Activated CD4-positive, alpha-beta T cell treated with anti-CD3 and anti-CD28 coated beads, Interleukin-2, amount 10 ng/mL, durations not matched to agents 7 days and 5 days (primary cell): ENCODE results near the gene HCFC1R1. TPM values are rescaled to one million over a fixed set of nuclear protein-coding genes. Genes with fewer than 3 reads are reported as not detected.

Source experiments
- CTCF ChIA-PET: fragments of 350-600 bp; sonication (Branson Sonifier 250); formaldehyde crosslinking; loops from one replicate; lab custom pipeline; 2021; ENCODE audit warnings: antibody characterized with exemption; lab: Charles Lee
- POLR2A ChIA-PET: fragments of 350-600 bp; sonication (Branson Sonifier 250); formaldehyde crosslinking; loops from one replicate; lab custom pipeline; 2021; ENCODE audit warnings: antibody characterized with exemption; lab: Charles Lee
- DNase-seq: peaks from one replicate; pipeline ENCODE4 v3.0.0-alpha.2; 2020
- H3K27ac Mint-ChIP-seq: one replicate; pipeline ENCODE4 v1.8.0; 2021; ENCODE audit warnings: mild to moderate bottlenecking, moderate library complexity, mixed read lengths
- H3K27me3 Mint-ChIP-seq: one replicate; pipeline ENCODE4 v1.8.0; 2021; ENCODE audit warnings: mixed read lengths
- H3K36me3 Mint-ChIP-seq: one replicate; pipeline ENCODE4 v1.8.0; 2021; ENCODE audit warnings: low read depth, mixed read lengths
- H3K4me1 Mint-ChIP-seq: one replicate; pipeline ENCODE4 v1.8.0; 2021; ENCODE audit warnings: mixed read lengths
- H3K4me3 Mint-ChIP-seq: one replicate; pipeline ENCODE4 v1.8.0; 2021; ENCODE audit warnings: mild to moderate bottlenecking, moderate library complexity, mixed read lengths
- H3K9me3 Mint-ChIP-seq: one replicate; pipeline ENCODE4 v1.8.0; 2021; ENCODE audit warnings: mixed read lengths
- total RNA-seq, 2 experiments: library from RNA; stranded (reverse); gene quantifications; one replicate each; pipeline ENCODE4 v1.2.3, GENCODE V29; 2021

HCFC1R1 gene
- total RNA-seq, 2 experiments from 2014 or later, result 38.3 to 44.1 TPM

DNA sequence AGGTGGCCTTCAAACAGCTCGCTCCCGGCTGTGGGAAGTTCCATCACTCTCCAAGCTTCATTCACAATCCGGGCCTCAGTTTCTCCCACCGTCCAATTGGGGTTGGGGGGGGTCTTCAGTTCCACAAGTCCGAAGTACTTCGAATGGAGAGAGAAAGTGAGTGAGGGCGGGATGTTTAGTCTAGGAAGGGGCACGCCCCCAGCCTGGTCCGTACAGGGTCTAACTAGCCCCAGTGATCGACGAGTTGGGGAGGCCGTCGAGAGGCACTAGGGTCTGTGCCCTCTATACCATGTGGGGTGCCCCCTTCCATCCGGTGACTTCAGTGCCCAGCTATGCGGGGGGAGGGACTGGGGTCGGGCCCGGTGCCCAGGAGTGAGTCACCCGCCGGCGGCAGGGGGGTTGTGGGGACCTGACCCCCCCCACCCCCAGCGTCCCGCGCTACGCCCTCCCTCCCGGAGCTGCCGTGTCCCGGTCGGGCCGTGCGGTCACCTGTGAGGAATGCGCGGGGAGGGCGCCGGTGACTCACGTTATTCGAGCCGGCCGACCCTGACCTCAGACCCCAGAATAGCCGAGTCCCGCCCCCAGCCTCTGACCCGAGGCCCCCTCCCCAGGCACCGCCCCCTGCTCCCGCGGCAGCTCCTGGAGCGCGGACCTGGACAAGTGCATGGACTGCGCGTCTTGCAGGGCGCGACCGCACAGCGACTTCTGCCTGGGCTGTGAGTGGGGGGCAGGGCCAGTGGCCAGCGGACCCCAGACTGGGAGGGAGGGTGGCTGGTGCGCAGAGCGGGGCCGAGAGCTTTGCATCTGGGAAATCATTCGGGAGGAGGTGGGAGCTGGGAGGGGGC, 2.9 kb downstream of the HCFC1R1 start:
- peak overlapping the region; percentile 76 for H3K27ac Mint-ChIP-seq
- peaks cover 6% of the 10 kb centered on the region for H3K36me3 Mint-ChIP-seq
- peak overlapping the region; percentile 84 for H3K4me3 Mint-ChIP-seq
- ChIA-PET POLR2A (interaction anchor here (0.6 to 1.0 kb wide), 2 partner anchors 7 to 26 kb away, joined by 3 read pairs; no protein-coding TSS in a partner anchor), CTCF (interaction anchor here (0.6 to 8.0 kb wide), 13 partner anchors 10 to 178 kb away, joined by 3 to 90 read pairs (median 4); partner anchors contain the start of gene PAQR4)
- H3K27me3 Mint-ChIP-seq, result peaks cover 14% of the 10 kb centered on the region
- peaks cover 51% of the 10 kb centered on the region for H3K4me1 Mint-ChIP-seq
- DNase-seq, result peak; percentile 41
- H3K9me3 Mint-ChIP-seq, result no peaks in the 10 kb centered on the region

- Mint-ChIP-seq H3K9me3 (no peaks in the 10 kb centered on the region), H3K27me3 (peaks cover 14% of the 10 kb centered on the region), H3K4me1 (peaks cover 49% of the 10 kb centered on the region), H3K27ac (peak within 1 kb of the TSS; percentile 76), H3K4me3 (peak within 1 kb of the TSS; percentile 84), H3K36me3 (peaks cover 3% of the 10 kb centered on the region)
- DNase-seq, result peak; percentile 66
- CTCF ChIA-PET, result interaction anchor here (0.6 to 8.0 kb wide), 9 partner anchors 10 to 154 kb away, joined by 3 to 90 read pairs (median 4); partner anchors contain the start of gene PAQR4
- POLR2A ChIA-PET, result interaction anchor here (1.0 kb wide), 1 partner anchor 8 kb away, joined by 3 read pairs; no protein-coding TSS in a partner anchor
These were observed 3.5 kb downstream of the HCFC1R1 start, which contains the start of gene TNFRSF12A for GRCh38 chr16:3020247-3020603. TNFRSF12A (plus strand) TSS chr16:3020368; CDS start chr16:3020398, 30 bp downstream.

DNA sequence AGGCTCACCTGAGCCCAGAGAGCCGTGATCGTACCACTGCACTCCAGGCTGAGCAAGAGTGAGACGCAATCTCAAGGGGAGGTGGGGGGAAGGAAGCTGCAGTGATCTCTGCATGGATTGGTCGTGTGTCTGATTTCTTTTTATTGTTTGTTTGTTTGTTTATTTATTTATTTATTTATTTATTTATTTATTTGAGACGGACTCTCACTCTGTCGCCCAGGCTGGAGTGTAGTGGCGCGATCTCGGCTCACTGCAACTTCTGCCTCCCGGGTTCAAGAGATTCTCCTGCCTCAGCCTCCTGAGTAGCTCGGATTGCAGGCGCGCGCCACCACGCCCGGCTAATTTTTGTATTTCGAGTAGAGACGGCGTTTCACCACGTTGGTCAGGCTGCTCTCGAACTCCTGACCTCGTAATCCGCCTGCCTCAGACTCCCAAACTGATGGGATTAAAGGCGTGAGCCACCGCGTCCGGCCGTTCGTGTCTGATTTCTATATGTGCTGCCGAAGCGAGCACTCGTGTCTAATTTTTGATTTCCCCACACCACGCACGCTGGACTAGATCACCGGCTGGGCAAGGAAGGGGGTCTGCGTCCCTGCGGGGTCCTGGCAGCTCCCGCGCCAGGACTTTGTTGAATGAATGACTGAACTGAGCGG, 4.0 kb downstream of the HCFC1R1 start:
- H3K4me3 Mint-ChIP-seq, result peak overlapping the region; percentile 84
- ChIA-PET POLR2A (interaction anchor here (1.0 kb wide), 1 partner anchor 8 kb away, joined by 3 read pairs; no protein-coding TSS in a partner anchor), CTCF (interaction anchor here (0.6 to 8.0 kb wide), 9 partner anchors 9 to 154 kb away, joined by 3 to 90 read pairs (median 4); partner anchors contain the start of gene PAQR4)
- peaks cover 14% of the 10 kb centered on the region for H3K27me3 Mint-ChIP-seq
- H3K4me1 Mint-ChIP-seq, result peaks cover 45% of the 10 kb centered on the region
- no peak for DNase-seq
- H3K27ac Mint-ChIP-seq, result no peak overlapping the region
- H3K9me3 Mint-ChIP-seq, result no peaks in the 10 kb centered on the region
- H3K36me3 Mint-ChIP-seq, result peaks cover 2% of the 10 kb centered on the region

GRCh38 chr16:3017794-3018506, 5.8 kb downstream of the HCFC1R1 start, which contains the start of gene CLDN6:
CLDN6 (minus strand) TSS chr16:3018183; CDS start chr16:3016021, 2,162 bp downstream.
- no peaks in the 10 kb centered on the region for H3K36me3 Mint-ChIP-seq
- DNase-seq, result no peak
- ChIA-PET POLR2A (no interaction called here), CTCF (interaction anchor here (1.0 to 8.0 kb wide), 2 partner anchors 14 to 150 kb away, joined by 3 to 90 read pairs; no protein-coding TSS in a partner anchor)
- H3K4me3 Mint-ChIP-seq, result no peak within 1 kb of the TSS
- H3K27me3 Mint-ChIP-seq, result peaks cover 21% of the 10 kb centered on the region
- no peaks in the 10 kb centered on the region for H3K9me3 Mint-ChIP-seq
- peak within 1 kb of the TSS; percentile 36 for H3K27ac Mint-ChIP-seq
- H3K4me1 Mint-ChIP-seq, result peaks cover 34% of the 10 kb centered on the region

- H3K27ac Mint-ChIP-seq, result no peak overlapping the region
- no peaks in the 10 kb centered on the region for H3K9me3 Mint-ChIP-seq
- H3K27me3 Mint-ChIP-seq, result peaks cover 27% of the 10 kb centered on the region
- H3K36me3 Mint-ChIP-seq, result no peaks in the 10 kb centered on the region
- H3K4me3 Mint-ChIP-seq, result no peak overlapping the region
- CTCF ChIA-PET, result interaction anchor here (8.0 kb wide), 1 partner anchor 15 kb away, joined by 90 read pairs; no protein-coding TSS in a partner anchor
- no peak for DNase-seq
- H3K4me1 Mint-ChIP-seq, result peaks cover 28% of the 10 kb centered on the region
- POLR2A ChIA-PET, result no interaction called here
These were observed 6.4 kb downstream of the HCFC1R1 start for GRCh38 chr16:3017344-3017743.

DNA sequence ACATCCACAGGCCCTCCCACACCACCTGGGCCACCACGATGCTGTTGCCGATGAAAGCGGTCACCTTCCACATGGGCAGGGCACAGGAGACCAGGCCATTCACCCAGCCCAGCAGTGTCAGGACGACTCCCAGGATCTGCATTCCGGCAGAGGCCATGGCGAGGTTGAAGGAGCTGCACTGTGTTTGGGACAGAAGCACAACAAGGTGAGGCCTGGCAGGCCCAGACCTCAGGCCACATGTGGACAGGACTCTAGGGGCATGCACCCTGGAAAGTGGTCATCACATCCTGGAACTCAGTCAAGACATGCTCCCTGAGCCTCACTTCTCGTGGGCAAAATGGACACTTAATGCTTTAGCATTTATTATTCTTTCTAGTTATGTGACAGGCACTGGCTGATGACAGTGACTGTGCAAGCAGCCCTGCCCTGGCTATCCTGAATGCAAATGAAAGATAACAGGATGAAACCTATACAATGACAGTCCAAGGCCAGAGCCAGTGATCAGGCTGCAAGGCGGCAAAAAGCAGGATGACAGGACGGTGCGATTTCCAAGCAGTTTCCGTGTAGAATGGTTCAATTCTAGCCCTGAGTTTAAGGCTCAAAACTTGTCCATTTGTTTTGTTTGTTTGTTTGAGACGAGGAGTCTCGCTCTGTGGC, 7.7 kb downstream of the HCFC1R1 start:
- DNase-seq, result no peak
- CTCF ChIA-PET, result no interaction called here
- no peak overlapping the region for H3K4me3 Mint-ChIP-seq
- peaks cover 32% of the 10 kb centered on the region for H3K27me3 Mint-ChIP-seq
- no peaks in the 10 kb centered on the region for H3K9me3 Mint-ChIP-seq
- peaks cover 15% of the 10 kb centered on the region for H3K4me1 Mint-ChIP-seq
- no peaks in the 10 kb centered on the region for H3K36me3 Mint-ChIP-seq
- POLR2A ChIA-PET, result no interaction called here
- H3K27ac Mint-ChIP-seq, result no peak overlapping the region

DNA sequence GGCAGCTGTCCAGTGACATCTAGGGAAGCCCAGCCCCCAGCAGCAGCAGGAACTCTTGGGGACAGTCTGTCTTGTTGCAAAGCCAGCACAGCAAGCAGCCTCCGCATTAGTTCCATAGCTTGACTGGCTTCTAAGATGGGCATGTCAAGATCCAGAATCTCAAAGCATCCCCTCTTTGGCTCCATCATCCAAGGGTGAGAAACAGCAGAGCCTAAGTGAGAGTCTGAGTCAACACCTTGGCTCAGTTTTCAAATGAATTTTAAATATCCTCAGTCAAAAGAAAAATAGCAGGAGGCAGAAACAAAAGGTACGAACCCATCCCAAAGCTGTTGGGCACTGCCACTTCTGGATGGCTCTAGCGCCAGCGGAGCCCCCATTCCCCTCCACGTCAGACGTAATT, 8.8 kb downstream of the HCFC1R1 start:
- POLR2A ChIA-PET, result no interaction called here
- Mint-ChIP-seq H3K9me3 (no peaks in the 10 kb centered on the region), H3K4me3 (no peak overlapping the region), H3K36me3 (no peaks in the 10 kb centered on the region), H3K27ac (no peak overlapping the region), H3K27me3 (peaks cover 32% of the 10 kb centered on the region), H3K4me1 (peaks cover 10% of the 10 kb centered on the region)
- DNase-seq, result no peak
- CTCF ChIA-PET, result no interaction called here

DNA sequence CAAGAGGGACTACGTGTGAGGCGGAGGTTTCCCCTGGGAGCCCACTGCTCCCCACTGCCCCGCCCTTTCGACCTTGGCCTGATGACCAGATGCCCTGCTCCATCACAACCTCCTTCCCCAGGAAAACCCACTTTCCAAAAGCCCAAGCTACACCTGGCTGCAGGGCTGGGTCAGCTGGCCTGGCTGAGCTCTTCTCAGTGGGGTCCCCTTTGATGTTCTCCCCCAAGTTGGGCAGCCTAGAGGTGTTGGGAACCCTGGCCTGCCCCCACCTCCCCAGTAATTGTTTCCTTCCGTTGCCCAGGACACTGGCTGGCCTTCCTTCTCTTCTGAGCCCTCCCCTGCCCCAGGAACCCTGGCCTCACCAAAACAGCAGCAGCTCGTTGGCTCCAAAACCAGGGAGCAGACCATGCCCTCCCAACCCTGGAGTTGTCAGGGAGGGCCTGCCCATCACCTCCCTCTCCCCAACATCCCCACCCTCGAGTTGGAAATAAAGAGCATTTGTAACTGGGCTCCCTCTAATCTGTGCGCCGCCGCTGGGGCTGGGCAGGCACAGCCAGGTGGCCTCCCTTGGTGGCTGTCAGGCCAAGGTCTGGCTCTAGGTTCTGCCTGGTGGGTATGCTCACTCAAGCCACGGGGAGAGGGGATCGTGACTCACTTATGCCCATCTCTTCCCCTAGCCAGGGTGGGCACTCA, 9.6 kb downstream of the HCFC1R1 start:
- Mint-ChIP-seq H3K4me3 (no peak overlapping the region), H3K36me3 (no peaks in the 10 kb centered on the region)
- POLR2A ChIA-PET, result no interaction called here

GRCh38 chr16:3013491-3013951, 10.2 kb downstream of the HCFC1R1 start:
- H3K9me3 Mint-ChIP-seq, result no peaks in the 10 kb centered on the region
- no peak for DNase-seq
- CTCF ChIA-PET, result interaction anchor here (0.6 to 0.7 kb wide), 2 partner anchors 14 to 992 kb away, joined by 3 to 4 read pairs; no protein-coding TSS in a partner anchor
- H3K4me3 Mint-ChIP-seq, result no peak overlapping the region
- POLR2A ChIA-PET, result no interaction called here
- H3K27ac Mint-ChIP-seq, result no peak overlapping the region
- H3K36me3 Mint-ChIP-seq, result no peaks in the 10 kb centered on the region
- peaks cover 28% of the 10 kb centered on the region for H3K27me3 Mint-ChIP-seq
- H3K4me1 Mint-ChIP-seq, result peaks cover 9% of the 10 kb centered on the region

More for the DNA sequence above, 9.6 kb downstream of the HCFC1R1 start:
- Mint-ChIP-seq H3K27me3 (peaks cover 31% of the 10 kb centered on the region), H3K9me3 (no peaks in the 10 kb centered on the region), H3K27ac (no peak overlapping the region), H3K4me1 (peaks cover 5% of the 10 kb centered on the region)
- no peak for DNase-seq
- CTCF ChIA-PET, result interaction anchor here (0.6 to 0.7 kb wide), 2 partner anchors 13 to 992 kb away, joined by 3 to 4 read pairs; no protein-coding TSS in a partner anchor

GRCh38 chr16:3012828-3013420, 10.8 kb downstream of the HCFC1R1 start, which contains the start of gene CLDN9:
CLDN9 (plus strand) TSS chr16:3012923; CDS start chr16:3013363, 440 bp downstream.
- no peaks in the 10 kb centered on the region for H3K36me3 Mint-ChIP-seq
- DNase-seq, result no peak
- H3K4me3 Mint-ChIP-seq, result no peak within 1 kb of the TSS
- ChIA-PET POLR2A (no interaction called here), CTCF (interaction anchor here (1.1 to 1.8 kb wide), 2 partner anchors 15 to 19 kb away, joined by 3 to 5 read pairs; no protein-coding TSS in a partner anchor)
- peaks cover 26% of the 10 kb centered on the region for H3K27me3 Mint-ChIP-seq
- no peak within 1 kb of the TSS for H3K27ac Mint-ChIP-seq
- H3K9me3 Mint-ChIP-seq, result no peaks in the 10 kb centered on the region
- H3K4me1 Mint-ChIP-seq, result peaks cover 10% of the 10 kb centered on the region

DNA sequence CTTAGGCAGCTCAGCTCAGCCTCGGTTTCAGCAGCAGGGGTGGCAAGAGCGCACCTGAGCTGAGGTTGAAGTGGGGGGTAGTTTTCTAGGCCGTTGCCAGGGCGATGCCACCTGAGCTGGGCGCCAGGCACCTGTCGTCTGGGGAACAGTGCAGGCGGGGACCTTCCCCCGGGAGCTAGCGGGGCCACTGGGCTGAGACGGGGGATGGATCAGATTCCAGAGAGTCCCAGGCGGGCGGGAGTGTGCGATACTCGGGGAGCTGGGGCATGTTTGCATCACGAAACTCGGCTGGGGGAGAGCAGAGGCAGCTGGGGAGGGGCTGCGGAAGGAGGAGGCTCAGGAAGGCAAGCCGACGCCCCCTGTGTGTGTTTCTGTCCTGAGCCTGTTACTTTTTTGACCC, 11.5 kb downstream of the HCFC1R1 start:
- peaks cover 17% of the 10 kb centered on the region for H3K4me1 Mint-ChIP-seq
- no peak overlapping the region for H3K27ac Mint-ChIP-seq
- H3K36me3 Mint-ChIP-seq, result no peaks in the 10 kb centered on the region
- ChIA-PET POLR2A (no interaction called here), CTCF (interaction anchor here (1.0 to 1.8 kb wide), 3 partner anchors 16 to 23 kb away, joined by 3 to 5 read pairs (median 3); no protein-coding TSS in a partner anchor)
- no peak for DNase-seq
- H3K4me3 Mint-ChIP-seq, result no peak overlapping the region
- no peaks in the 10 kb centered on the region for H3K9me3 Mint-ChIP-seq
- H3K27me3 Mint-ChIP-seq, result peaks cover 29% of the 10 kb centered on the region
